Measurements from ENCODE around the gene SMIM43. TPM values are rescaled to one million over a fixed set of nuclear protein-coding genes. Genes with fewer than 3 reads are reported as not detected.

Gene SMIM43
- total and polyA plus RNA-seq, 2 donors (not counting 3 experiments of a cell fraction or from before 2014, with no cell fraction given) = 0.18 TPM; not detected in 1

- Histone ChIP-seq H3K9me1 (replicated peaks; ENCODE audit: control insufficient read depth, extremely low read depth, insufficient read depth, low read length) (no peaks in the 10 kb centered on the region), H3K79me2 (ENCODE audit: control insufficient read depth, insufficient read depth, low read length) (no peaks in the 10 kb centered on the region), H3K4me2 (ENCODE audit: insufficient read depth, low read length) (no peak overlapping the region), H3K27ac (ENCODE audit: insufficient read depth, low read depth, low read length) (no peak overlapping the region), H2AFZ (ENCODE audit: low read depth, low read length) (no peak overlapping the region), H3K9me3 (replicated peaks; ENCODE audit: control insufficient read depth, insufficient read depth, low read length) (no peaks in the 10 kb centered on the region), H3K4me3 (replicated peaks in 1 of 3; ENCODE audit: insufficient read depth in 1 of 3, low read depth in 1 of 3, low read length in 3 of 3) (no peak overlapping the region), H3K4me1 (ENCODE audit: control insufficient read depth, extremely low read depth, insufficient read depth, low read length) (peaks cover 5% of the 10 kb centered on the region), H3K27me3 (ENCODE audit: control insufficient read depth in 2 of 2, insufficient read depth in 2 of 2, low read length in 2 of 2) (peaks cover 36 to 39% of the 10 kb centered on the region in 2 experiments), H4K20me1 (replicated peaks; ENCODE audit: control insufficient read depth, extremely low read depth, insufficient read depth, low read length) (no peaks in the 10 kb centered on the region), H3K9ac (replicated peaks; ENCODE audit: extremely low read depth, insufficient read depth, low read length) (no peak overlapping the region), H3K36me3 (ENCODE audit: control insufficient read depth in 2 of 2, extremely low read depth in 1 of 2, insufficient read depth in 2 of 2, low read length in 2 of 2) (no peaks in the 10 kb centered on the region)
- TF ChIP-seq POLR2A (IDR thresholded peaks at IDR 0.05; ENCODE audit: low read depth, low read length) (no peak), CTCF (IDR thresholded peaks at IDR 0.05; ENCODE audit: extremely low read depth in 1 of 2, insufficient read depth in 1 of 2, low read depth in 1 of 2, low read length in 2 of 2) (no peak), POLR2AphosphoS5 (IDR thresholded peaks at IDR 0.05; ENCODE audit: insufficient read depth, low read depth, low read length) (no peak), JUN (IDR thresholded peaks at IDR 0.05; ENCODE audit: borderline replicate concordance, insufficient read depth, insufficient read length, low read depth) (no peak), FOS (IDR thresholded peaks at IDR 0.05; ENCODE audit: borderline replicate concordance, insufficient read depth, low read length) (no peak), GATA2 (IDR thresholded peaks at IDR 0.05; ENCODE audit: insufficient read depth, insufficient read length, low read depth, low read length) (no peak), MYC (IDR thresholded peaks at IDR 0.05; ENCODE audit: low read depth, low read length) (no peak), EZH2 (IDR thresholded peaks at IDR 0.05; ENCODE audit: borderline replicate concordance, low read depth, low read length, severe bottlenecking) (no peak), MAX (IDR thresholded peaks at IDR 0.05; ENCODE audit: insufficient read depth, insufficient read length) (no peak)
- no peak for FAIRE-seq
- dilution Hi-C loops (cut with MboI; ENCODE audit: extremely low pct_ligation_motif_present, low sequenced_read_pairs) = no loop called here
- no TSS peak for BruUV-seq (replicated peaks)
- intact Hi-C loops (cut with micrococcal nuclease) = no loop called here
- ChIA-PET CTCF (interaction anchor here (0.9 kb wide), 1 partner anchor 399 kb away, joined by 3 read pairs; no protein-coding TSS in a partner anchor), POLR2A (no interaction called here)
- no peak for DNase-seq (ENCODE audit: low read depth, low spot score)
Observed at GRCh38 chr4:121769341-121769740, 4.4 kb upstream of the SMIM43 start.

All from endothelial cell of umbilical vein (primary cell).